Sciatic nerve (tissue), 2 donors: ENCODE measurements around the gene ALPK3. TPM values are rescaled to one million over a fixed set of nuclear protein-coding genes. Genes with fewer than 3 reads are reported as not detected.

Experiments
- ATAC-seq: fragments of 200-7000 bp; cut with Tn5 transposase; one replicate; pipeline ENCODE4 v1.9.1; 2020; ENCODE audit warnings: mild to moderate bottlenecking, moderate library complexity
- DNase-seq: peaks from one replicate; pipeline ENCODE4 v3.0.0-alpha.2; 2020; ENCODE audit warnings: low spot score
- intact Hi-C: fragments of 100-400 bp; cut with DNase I; formaldehyde crosslinking; loops from one replicate; pipeline ENCODE4 v1.14.2; 2022
- total RNA-seq: library from RNA; stranded (reverse); fragmentation: NEBNext Ultra II Directional; extraction: Animal tissue kit (Norgen Biotek cat#: 25700); gene quantifications from one replicate; pipeline ENCODE4 v1.2.1, GENCODE V29; 2021
- donor health status: DM: no; HTN: no; CAD: no.
- donor health status: DM: no; HTN: no; CAD: no.

ALPK3 gene
- total RNA-seq = 7.2 TPM

DNA sequence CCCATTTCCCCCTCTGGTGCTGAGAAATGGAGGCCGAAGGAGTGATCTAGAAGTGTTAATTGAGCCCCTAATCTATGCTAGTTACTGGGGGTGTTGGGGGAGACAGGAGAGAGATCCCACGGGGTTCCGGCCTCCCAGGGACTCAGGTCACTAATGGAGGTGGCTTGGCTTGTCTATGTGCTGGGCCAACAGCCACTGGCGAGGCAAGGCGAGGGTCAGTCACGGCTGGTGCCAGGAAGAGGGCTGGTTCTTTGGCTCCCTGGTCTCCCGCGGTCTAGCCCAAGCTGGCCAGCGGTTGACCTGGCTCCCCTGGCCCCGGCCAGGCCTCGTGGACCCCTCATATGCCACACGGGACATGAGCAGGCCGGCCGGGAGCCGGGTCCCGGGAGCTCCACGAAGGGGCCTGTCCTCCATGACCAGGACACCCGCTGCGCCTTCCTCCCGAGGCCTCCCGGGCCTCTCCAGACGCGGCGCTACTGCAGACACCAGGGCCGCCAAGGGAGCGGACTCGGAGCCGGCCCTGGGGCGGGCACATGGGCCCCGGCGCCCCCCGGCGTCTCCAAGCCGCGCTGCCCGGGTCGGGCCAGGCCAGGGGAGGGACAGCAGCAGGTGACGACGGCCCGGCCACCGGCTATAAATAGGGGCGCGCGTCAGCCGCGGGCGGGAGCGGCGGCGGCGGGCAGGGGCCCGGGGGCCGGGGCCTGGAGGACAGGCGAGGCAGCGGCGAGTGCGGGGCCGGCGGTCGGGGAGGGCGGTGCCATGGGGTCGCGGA is at the start of gene ALPK3:
TSS of gene ALPK3 (plus strand) at position 663 of the 772 bp plus-strand sequence. CDS start at position 760, 97 bp downstream.
- DNase-seq (no peak), ATAC-seq (peak; percentile 33)
- intact Hi-C loops = no loop called here

DNA sequence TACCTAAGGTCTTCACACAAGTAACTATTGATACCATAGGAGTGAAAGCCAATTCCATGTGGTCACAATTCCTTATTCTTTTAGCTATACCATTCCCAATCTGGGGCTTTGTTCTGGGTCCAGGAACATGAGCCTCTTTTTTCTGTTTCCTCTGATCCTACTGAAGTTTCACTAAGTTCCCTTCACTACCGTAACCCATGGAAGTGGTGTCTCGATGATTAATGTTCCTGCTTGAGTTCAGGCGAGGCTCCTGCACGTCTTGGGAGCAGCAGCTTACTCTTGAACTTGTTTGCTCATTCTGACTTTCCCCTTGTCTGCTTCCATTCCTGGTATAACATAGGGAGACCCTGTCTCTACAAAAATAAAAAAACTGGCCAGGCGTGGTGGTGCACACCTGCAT is 45.1 kb upstream of the ALPK3 start:
- ATAC-seq = no peak
- no peak for DNase-seq
- intact Hi-C loops = no loop called here

- intact Hi-C loops = no loop called here
- ATAC-seq = peak; percentile 38
- no peak for DNase-seq
Measured at GRCh38 chr15:84772467-84772866, 44.7 kb upstream of the ALPK3 start.

GRCh38 chr15:84773716-84774115 is 43.4 kb upstream of the ALPK3 start:
- intact Hi-C loops = no loop called here
- DNase-seq (no peak), ATAC-seq (no peak)

DNA sequence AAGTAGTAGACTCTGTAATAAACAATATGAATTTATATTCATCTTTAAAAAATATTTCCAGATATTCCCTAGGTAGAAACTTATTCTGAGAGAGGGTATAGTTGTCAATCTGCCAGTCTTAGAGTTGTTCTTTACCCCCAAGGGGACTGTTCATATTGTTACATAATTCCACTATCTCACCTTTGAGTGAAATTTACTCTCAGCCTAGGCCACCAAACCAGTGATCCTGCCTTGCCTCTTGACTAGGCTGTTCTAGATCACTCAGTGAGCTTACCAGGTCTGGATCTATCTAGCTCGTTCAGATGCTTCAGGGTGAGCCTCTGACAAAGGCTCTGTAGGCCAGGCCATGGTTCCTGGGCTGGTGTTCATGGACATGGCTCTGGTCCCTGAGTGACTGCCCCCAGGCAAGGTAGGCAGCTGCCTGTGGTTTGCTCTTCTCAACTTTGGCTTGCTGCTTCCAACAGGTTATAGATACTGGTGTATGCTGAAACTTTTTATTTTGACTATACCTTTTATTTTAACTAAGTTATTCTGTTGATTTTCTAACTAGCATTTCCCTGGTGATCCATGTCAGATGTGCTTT is 41.2 kb upstream of the ALPK3 start:
- DNase-seq = no peak
- intact Hi-C loops = no loop called here
- peak; percentile 35 for ATAC-seq

DNA sequence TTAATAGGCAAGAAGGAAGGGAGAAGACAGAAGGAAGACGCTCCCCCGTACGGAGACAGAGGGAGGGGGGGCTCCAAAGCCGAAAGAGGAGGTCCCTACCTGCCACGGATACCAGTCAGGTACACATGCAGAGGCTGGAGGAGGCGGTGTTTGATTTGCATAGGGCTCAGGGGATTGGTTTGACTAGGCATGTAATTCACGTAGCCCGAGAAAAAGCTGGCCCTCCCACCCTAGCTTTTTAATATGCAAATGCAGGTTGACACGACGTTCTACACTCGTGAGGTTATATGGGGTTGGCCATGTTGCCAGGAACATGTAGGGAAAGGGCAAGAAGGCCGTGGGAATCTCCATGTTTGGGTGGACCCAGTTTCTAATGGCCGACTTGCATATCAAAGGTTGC is 39.0 kb upstream of the ALPK3 start:
- ATAC-seq = no peak
- intact Hi-C loops = no loop called here
- DNase-seq = no peak

GRCh38 chr15:84780492-84780891 is 36.7 kb upstream of the ALPK3 start:
- ATAC-seq = no peak
- DNase-seq = no peak
- intact Hi-C loops = no loop called here

- no peak for ATAC-seq
- DNase-seq = no peak
- intact Hi-C loops = no loop called here
Measured at GRCh38 chr15:84781495-84781894, 35.7 kb upstream of the ALPK3 start.

- ATAC-seq = no peak
- DNase-seq = no peak
- intact Hi-C loops = no loop called here
Measured at GRCh38 chr15:84782346-84782745, 34.8 kb upstream of the ALPK3 start.

DNA sequence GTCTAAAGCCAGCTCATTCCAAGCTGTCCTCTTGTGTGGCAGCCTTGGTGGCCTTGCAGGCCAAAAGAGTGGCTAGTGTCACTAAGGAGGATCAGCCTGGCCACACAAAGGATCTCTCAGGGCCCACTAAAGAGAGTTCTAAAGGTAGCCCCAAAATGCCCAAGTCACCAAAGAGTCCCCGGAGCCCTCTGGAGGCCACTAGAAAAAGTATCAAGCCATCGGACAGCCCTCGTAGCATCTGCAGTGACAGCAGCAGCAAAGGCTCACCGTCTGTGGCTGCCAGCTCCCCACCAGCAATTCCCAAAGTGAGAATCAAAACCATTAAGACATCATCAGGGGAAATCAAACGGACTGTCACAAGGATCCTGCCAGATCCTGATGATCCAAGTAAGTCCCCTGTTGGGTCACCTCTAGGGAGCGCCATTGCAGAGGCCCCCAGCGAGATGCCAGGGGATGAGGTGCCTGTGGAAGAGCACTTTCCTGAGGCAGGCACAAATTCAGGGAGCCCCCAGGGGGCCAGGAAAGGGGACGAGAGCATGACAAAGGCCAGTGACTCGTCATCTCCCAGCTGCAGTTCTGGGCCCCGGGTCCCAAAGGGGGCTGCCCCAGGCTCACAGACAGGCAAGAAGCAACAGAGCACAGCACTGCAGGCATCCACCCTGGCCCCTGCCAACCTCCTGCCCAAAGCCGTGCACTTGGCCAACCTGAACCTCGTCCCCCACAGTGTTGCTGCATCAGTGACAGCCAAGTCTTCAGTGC is 33.5 kb upstream of the ALPK3 start:
- DNase-seq (no peak), ATAC-seq (no peak)
- intact Hi-C loops = no loop called here

- ATAC-seq = no peak
- DNase-seq = no peak
Measured at GRCh38 chr15:84784262-84784661, 32.9 kb upstream of the ALPK3 start.

DNA sequence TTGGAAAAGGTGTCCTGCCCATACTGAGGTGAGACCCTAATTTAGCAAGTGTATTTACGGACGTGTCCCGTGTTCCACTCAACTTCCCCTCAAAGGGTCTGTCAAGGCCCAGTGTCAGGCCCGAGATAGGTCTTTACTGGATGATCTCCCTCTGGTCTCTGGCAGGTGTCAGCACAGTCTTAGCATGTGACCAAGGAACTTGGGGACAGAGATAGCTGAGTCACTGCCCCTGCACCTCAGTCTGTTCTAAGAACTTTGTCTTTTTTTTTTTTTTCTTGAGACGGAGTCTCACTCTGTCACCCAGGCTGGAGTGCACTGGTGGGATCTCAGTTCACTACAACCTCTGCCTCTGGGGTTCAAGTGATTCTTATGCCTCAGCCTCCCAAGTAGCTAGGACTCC is 32.1 kb upstream of the ALPK3 start:
- no peak for DNase-seq
- intact Hi-C loops = no loop called here
- no peak for ATAC-seq

More at GRCh38 chr15:84784262-84784661, 32.9 kb upstream of the ALPK3 start:
- intact Hi-C loops = no loop called here

- DNase-seq (no peak), ATAC-seq (peak; percentile 16)
- intact Hi-C loops = no loop called here
Measured at GRCh38 chr15:84788500-84788899, 28.7 kb upstream of the ALPK3 start.

GRCh38 chr15:84789762-84790161 is 27.4 kb upstream of the ALPK3 start:
- no peak for ATAC-seq
- DNase-seq = no peak
- intact Hi-C loops = no loop called here

DNA sequence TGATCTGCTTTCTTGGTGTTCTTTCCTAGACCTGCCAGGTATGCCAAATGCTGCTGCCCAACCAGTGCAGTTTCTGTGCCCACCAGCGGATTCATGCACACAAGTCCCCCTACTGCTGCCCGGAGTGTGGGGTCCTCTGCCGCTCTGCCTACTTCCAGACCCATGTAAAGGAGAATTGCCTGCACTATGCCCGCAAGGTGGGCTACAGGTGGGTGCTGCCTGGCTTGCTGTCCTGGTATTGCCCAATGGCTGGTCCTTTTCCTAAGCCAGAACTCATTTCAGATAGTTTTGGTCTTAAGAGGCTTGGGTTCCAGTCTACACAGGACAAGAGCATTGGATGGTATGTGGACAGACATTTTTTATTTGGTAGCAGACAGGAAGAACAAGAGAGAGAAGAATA is 26.5 kb upstream of the ALPK3 start:
- ATAC-seq = no peak
- intact Hi-C loops = no loop called here
- DNase-seq = no peak

- intact Hi-C loops = no loop called here
- ATAC-seq (no peak), DNase-seq (no peak)
Measured at GRCh38 chr15:84791763-84792162, 25.4 kb upstream of the ALPK3 start.

GRCh38 chr15:84793431-84794161 is 23.6 kb upstream of the ALPK3 start:
- ATAC-seq (no peak), DNase-seq (no peak)
- intact Hi-C loops = no loop called here

DNA sequence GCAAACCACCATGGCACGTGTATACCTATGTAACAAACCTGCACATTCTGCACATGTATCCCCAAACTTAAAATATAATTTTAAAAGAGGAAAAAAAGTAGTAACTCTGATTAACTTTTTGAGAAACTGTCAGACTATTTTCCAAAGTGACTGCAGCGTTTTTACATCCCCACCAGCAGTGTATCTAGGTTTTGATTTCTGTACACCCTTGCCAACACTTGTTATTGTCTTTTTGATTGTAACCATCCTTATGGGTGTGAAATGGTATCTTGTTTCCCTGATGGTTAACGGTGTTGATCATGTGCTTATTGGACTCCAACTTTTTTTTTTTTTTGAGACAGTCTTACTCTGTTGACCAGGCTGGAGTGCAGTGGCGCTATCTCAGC is 23.0 kb upstream of the ALPK3 start:
- intact Hi-C loops = no loop called here

DNA sequence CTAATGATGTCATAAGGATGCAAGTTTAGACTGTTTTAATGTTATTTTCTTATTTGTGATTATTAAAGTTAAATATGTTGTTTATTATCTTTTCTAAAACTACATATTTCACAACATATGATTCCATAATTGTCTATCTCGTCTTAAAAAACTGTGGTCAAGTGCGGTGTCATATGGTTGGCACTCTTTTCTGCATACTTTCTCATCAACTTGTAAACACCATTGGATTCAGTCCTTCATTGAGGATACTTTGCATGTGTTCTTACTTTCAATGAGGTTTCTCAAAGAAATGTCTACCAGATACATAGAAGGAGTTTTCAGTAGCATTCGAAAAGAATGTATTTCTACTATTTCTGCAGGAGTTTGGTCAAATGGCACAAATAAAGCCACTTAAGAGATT is 22.0 kb upstream of the ALPK3 start:
- intact Hi-C loops = loop anchor here (5.0 kb wide), 1 partner anchor 587 kb away; the partner anchor contains the start of gene AKAP13
- ATAC-seq (no peak), DNase-seq (no peak)

More for the DNA sequence above, 23.0 kb upstream of the ALPK3 start:
- ATAC-seq (no peak), DNase-seq (no peak)
